HepG2 (cell line): ENCODE results near the gene ZFP36L2. TPM values are rescaled to one million over a fixed set of nuclear protein-coding genes. Genes with fewer than 3 reads are reported as not detected.

Experiments
- ATAD3A ChIP-seq: sonication (generic); formaldehyde crosslinking; IDR thresholded peaks from 2 replicates; pipeline ENCODE4 v1.4.0; 2020; ENCODE audit warnings: missing genetic modification reagents
- BCL3 ChIP-seq: sonication (generic); formaldehyde crosslinking; IDR thresholded peaks from 2 replicates; pipeline ENCODE4 v1.5.1; 2020; ENCODE audit warnings: mild to moderate bottlenecking, missing genetic modification reagents, moderate library complexity
- BRF2 ChIP-seq: sonication (generic); formaldehyde crosslinking; IDR thresholded peaks from 2 replicates; pipeline ENCODE4 v1.8.1; 2022; ENCODE audit warnings: mild to moderate bottlenecking, missing genetic modification reagents
- CSRNP2 ChIP-seq: sonication (generic); formaldehyde crosslinking; conservative IDR thresholded peaks from 2 replicates; pipeline ENCODE4 v1.8.0; 2022; ENCODE audit warnings: low read depth, missing genetic modification reagents
- ELF3 ChIP-seq: IDR thresholded peaks from 2 replicates; pipeline ENCODE4 v1.6.1; 2016; ENCODE audit warnings: missing genetic modification reagents, missing compliant biosample characterization
- LRRFIP1 ChIP-seq: sonication (generic); formaldehyde crosslinking; conservative IDR thresholded peaks from 2 replicates; pipeline ENCODE4 v1.4.0; 2020; ENCODE audit warnings: missing genetic modification reagents
- MXD1 ChIP-seq: sonication (generic); formaldehyde crosslinking; IDR thresholded peaks from 2 replicates; pipeline ENCODE4 v1.4.0; 2020; ENCODE audit warnings: mild to moderate bottlenecking, missing genetic modification reagents
- RFX3 ChIP-seq: IDR thresholded peaks from 2 replicates; pipeline ENCODE4 v1.6.1; 2016; ENCODE audit warnings: missing biosample characterization, missing genetic modification reagents
- SRSF4 ChIP-seq: fragments of 200-400 bp; formaldehyde crosslinking; IDR thresholded peaks from one replicate; pipeline ENCODE4 v1.6.1; 2018; ENCODE audit warnings: mild to moderate bottlenecking, low read depth, low read length, moderate library complexity; ENCODE audit not compliant: poor library complexity, severe bottlenecking
- USF2 ChIP-seq, 2 experiments: sonication (generic) in 1 of 2; formaldehyde crosslinking in 1 of 2; IDR thresholded peaks; 2 replicates each; pipeline versions ENCODE4 v1.5.1 to v1.6.1; 2011 to 2020; ENCODE audit warnings: borderline replicate concordance in 1 of 2, low read depth in 1 of 2, low read length in 1 of 2, mild to moderate bottlenecking in 1 of 2, missing genetic modification reagents in 1 of 2, moderate library complexity in 1 of 2
- XBP1 ChIP-seq: sonication (generic); formaldehyde crosslinking; IDR thresholded peaks from 2 replicates; pipeline ENCODE4 v1.5.0; 2020; ENCODE audit warnings: missing genetic modification reagents
- ZFY ChIP-seq: sonication (generic); formaldehyde crosslinking; IDR thresholded peaks from 2 replicates; pipeline ENCODE4 v1.4.0; 2020; ENCODE audit warnings: missing genetic modification reagents
- ZNF326 ChIP-seq: sonication (generic); formaldehyde crosslinking; IDR thresholded peaks from 2 replicates; pipeline ENCODE4 v1.4.0; 2020; ENCODE audit warnings: missing genetic modification reagents, borderline replicate concordance
- ZNF414 ChIP-seq: sonication (generic); formaldehyde crosslinking; IDR thresholded peaks from 2 replicates; pipeline ENCODE4 v1.5.0; 2020; ENCODE audit warnings: missing genetic modification reagents
- ZNF44 ChIP-seq: sonication (generic); formaldehyde crosslinking; IDR thresholded peaks from 2 replicates; pipeline ENCODE4 v1.5.1; 2020; ENCODE audit warnings: mild to moderate bottlenecking, missing genetic modification reagents
- ZNF530 ChIP-seq: sonication (generic); formaldehyde crosslinking; IDR thresholded peaks from 2 replicates; pipeline ENCODE4 v1.5.0; 2020; ENCODE audit warnings: low read depth, mild to moderate bottlenecking, missing genetic modification reagents
- polyA plus RNA-seq, 8 experiments: library from polyadenylated mRNA; depleted of rRNA in 3 of 8; stranded (reverse) in 7 of 8; unstranded in 1 of 8; fragments of >200 nt; fragmentation: Illumina TruSeq in 4 of 8; extraction: Trizol in 4 of 8; gene quantifications; 2 replicates each; pipeline versions ENCODE4 v1.2.1 to v1.2.3, GENCODE V29; 2011 to 2016; ENCODE audit warnings: low read depth in 4 of 8, missing spikeins in 1 of 8, mixed read lengths in 1 of 8; ENCODE audit not compliant: insufficient read depth in 1 of 8
- total RNA-seq, 5 experiments: library from RNA; depleted of rRNA; stranded (reverse); fragments of >200 nt; fragmentation: Illumina TruSeq; extraction: Trizol; gene quantifications; 2 replicates each; pipeline ENCODE4 v1.2.3, GENCODE V29; 2016; ENCODE audit warnings: low read depth in 1 of 5

The ZFP36L2 gene
- total and polyA plus RNA-seq, 2 of the 13 experiments (the other 11 are each of a cell fraction or from before 2014, with no cell fraction given) = 11.2 to 21.8 TPM

- TF ChIP-seq XBP1 (CRISPR knock-in tag) = peak; percentile 65; the same call in 1 of the 2 replicates
- TF ChIP-seq ZNF44 (CRISPR knock-in tag) = no peak
- TF ChIP-seq ATAD3A (CRISPR knock-in tag) = no peak
- TF ChIP-seq LRRFIP1 (CRISPR knock-in tag) = no peak; the same call in 1 of the 2 replicates
- peak; percentile 39; the same call in 1 of the 2 replicates for TF ChIP-seq MXD1
- no peak; the same call in 1 of the 2 replicates for TF ChIP-seq BCL3 (CRISPR knock-in tag)
- no peak for TF ChIP-seq USF2 (IDR thresholded peaks at IDR 0.05; ENCODE audit: low read depth, low read length)
- TF ChIP-seq USF2 (CRISPR knock-in tag; IDR thresholded peaks at IDR 0.05; ENCODE audit: borderline replicate concordance) = no peak; the same call in 1 of the 2 replicates
- peak; percentile 35; the same call in 1 of the 2 replicates for TF ChIP-seq ZNF326
- peak; percentile 50; the same call in 1 of the 2 replicates for TF ChIP-seq CSRNP2 (CRISPR knock-in tag)
- no peak; the same call in none of the 2 replicates for TF ChIP-seq ELF3 (CRISPR knock-in tag)
- peak; percentile 89 for TF ChIP-seq ZFY (CRISPR knock-in tag)
- 0 out of 2 replicates have a peak, but pooled peaks have one; percentile 25 for TF ChIP-seq ZNF530 (CRISPR knock-in tag)
- TF ChIP-seq RFX3 = no peak
- TF ChIP-seq ZNF414 (CRISPR knock-in tag) = peak; percentile 24; the same call in 1 of the 2 replicates
- TF ChIP-seq SRSF4 = no peak
- peak; percentile 82 for TF ChIP-seq BRF2
Observed at GRCh38 chr2:43226955-43227829, 786 bp upstream of the ZFP36L2 start (continued).
